Neutrophil (primary cell): ENCODE data around the gene ANKRD28.

ENCODE experiments used
- H3K27ac ChIP-seq: fragments of 200-600 bp; sonication (generic); 2 replicates; pipeline ENCODE4 v1.5.1; 2016; ENCODE audit warnings: mild to moderate bottlenecking, moderate library complexity
- H3K27me3 ChIP-seq: fragments of 200-600 bp; sonication (generic); 2 replicates; pipeline ENCODE4 v1.6.0; 2016; ENCODE audit warnings: mild to moderate bottlenecking
- H3K36me3 ChIP-seq: fragments of 200-600 bp; sonication (generic); 2 replicates; pipeline ENCODE4 v1.5.1; 2017
- H3K4me1 ChIP-seq, 2 experiments: fragments of 200-600 bp in 1 of 2; sonication (generic) in 1 of 2; 1 replicate in 1 of 2; 2 replicates in 1 of 2; pipeline versions ENCODE4 v1.5.1 to v1.6.1; 2013 to 2016; ENCODE audit warnings: low read depth in 1 of 2, low read length in 1 of 2, mild to moderate bottlenecking in 1 of 2, moderate library complexity in 1 of 2; ENCODE audit not compliant: control insufficient read depth in 1 of 2, insufficient read depth in 1 of 2
- H3K4me3 ChIP-seq, 2 experiments: fragments of 200-600 bp in 1 of 2; sonication (generic) in 1 of 2; 1 replicate in 1 of 2; 2 replicates in 1 of 2; pipeline ENCODE4 v1.5.1; 2013 to 2016; ENCODE audit warnings: low read depth in 1 of 2, low read length in 1 of 2, mild to moderate bottlenecking in 1 of 2, moderate library complexity in 1 of 2
- H3K9me3 ChIP-seq: fragments of 200-600 bp; sonication (generic); 2 replicates; pipeline ENCODE4 v1.5.1; 2016
- CTCF ChIP-seq: fragments of 200-600 bp; sonication (generic); IDR thresholded peaks from 2 replicates; pipeline ENCODE4 v1.5.1; 2016; ENCODE audit warnings: antibody characterized with exemption

Gene ANKRD28

GRCh38 chr3:15728766-15729165 lies 69.0 kb downstream of the ANKRD28 start:
- no peaks in the 10 kb centered on the region for H3K4me1 ChIP-seq

GRCh38 chr3:15726881-15727280 lies 70.9 kb downstream of the ANKRD28 start:
- H3K27ac ChIP-seq: no peak overlapping the region
- H3K4me3 ChIP-seq: no peak overlapping the region
- H3K9me3 ChIP-seq: no peaks in the 10 kb centered on the region
- H3K4me1 ChIP-seq: no peaks in the 10 kb centered on the region
- H3K27me3 ChIP-seq: no peaks in the 10 kb centered on the region
- TF ChIP-seq CTCF: no peak
- H3K36me3 ChIP-seq: peaks cover 42% of the 10 kb centered on the region

More at GRCh38 chr3:15728766-15729165, 69.0 kb downstream of the ANKRD28 start:
- H3K36me3 ChIP-seq: peaks cover 36% of the 10 kb centered on the region
- H3K4me3 ChIP-seq: no peak overlapping the region
- TF ChIP-seq CTCF: no peak
- no peaks in the 10 kb centered on the region for H3K9me3 ChIP-seq
- no peak overlapping the region for H3K27ac ChIP-seq
- H3K27me3 ChIP-seq: no peaks in the 10 kb centered on the region

GRCh38 chr3:15726043-15726442 lies 71.7 kb downstream of the ANKRD28 start:
- Histone ChIP-seq H3K4me3 (no peak overlapping the region), H3K27me3 (no peaks in the 10 kb centered on the region), H3K36me3 (peaks cover 42% of the 10 kb centered on the region), H3K27ac (no peak overlapping the region), H3K4me1 (no peaks in the 10 kb centered on the region), H3K9me3 (no peaks in the 10 kb centered on the region)
- no peak for TF ChIP-seq CTCF

- Histone ChIP-seq H3K27me3 (no peaks in the 10 kb centered on the region), H3K36me3 (peaks cover 52% of the 10 kb centered on the region), H3K4me1 (no peaks in the 10 kb centered on the region), H3K27ac (no peak overlapping the region), H3K9me3 (no peaks in the 10 kb centered on the region), H3K4me3 (no peak overlapping the region)
- TF ChIP-seq CTCF: no peak
Measured at GRCh38 chr3:15724446-15724845, 73.3 kb downstream of the ANKRD28 start.

- Histone ChIP-seq H3K4me3 (no peak overlapping the region), H3K36me3 (peaks cover 48% of the 10 kb centered on the region)
Measured at GRCh38 chr3:15723624-15723884, 74.2 kb downstream of the ANKRD28 start.

More at GRCh38 chr3:15723624-15723884, 74.2 kb downstream of the ANKRD28 start:
- H3K27me3 ChIP-seq: no peaks in the 10 kb centered on the region
- H3K9me3 ChIP-seq: no peaks in the 10 kb centered on the region
- no peaks in the 10 kb centered on the region for H3K4me1 ChIP-seq
- TF ChIP-seq CTCF: no peak
- H3K27ac ChIP-seq: no peak overlapping the region
